ENCODE data around the gene MMS19.

DNA sequence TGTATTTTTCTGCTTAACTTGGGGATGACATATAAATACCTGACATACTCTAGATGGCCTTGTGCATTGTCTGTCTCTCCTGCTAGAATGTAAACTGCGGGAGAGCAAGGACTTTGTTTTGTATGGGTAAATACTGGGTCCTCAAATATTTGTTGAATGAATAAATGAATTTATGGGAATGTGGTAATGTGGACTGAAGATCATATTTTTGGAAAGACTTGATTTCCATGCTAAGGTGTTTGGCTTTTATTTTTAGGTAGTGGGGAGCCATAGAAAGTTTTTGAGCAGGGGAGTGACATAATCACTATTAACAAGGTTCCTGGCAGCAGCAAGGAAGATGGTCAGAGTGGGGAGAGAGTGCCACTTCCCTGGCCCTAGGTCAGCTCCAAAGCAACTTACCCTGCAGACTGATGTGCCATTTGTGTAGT, 27.5 kb upstream of the MMS19 start:
- TF ChIP-seq CTCF (IDR thresholded peaks at IDR 0.05; ENCODE audit: borderline replicate concordance, extremely low read depth, low read length, poor library complexity, severe bottlenecking) (no peak), EZH2 (IDR thresholded peaks at IDR 0.05; ENCODE audit: borderline replicate concordance, low read depth, low read length, severe bottlenecking) (no peak)

All from DND-41 (cell line).